GM12874 (cell line): ENCODE measurements around the gene EHHADH.

Source experiments
- TF ChIP-seq, protein P1 (sequence below): IDR thresholded peaks from 2 replicates; pipeline ENCODE4 v1.5.1; 2011; ENCODE audit warnings: low read depth, mild to moderate bottlenecking, control low read depth, low read length, moderate library complexity; ENCODE audit not compliant: insufficient read depth

The EHHADH gene

GRCh38 chr3:185242642-185243041 is 11.2 kb downstream of the EHHADH start:
- TF ChIP-seq, protein P1, sequence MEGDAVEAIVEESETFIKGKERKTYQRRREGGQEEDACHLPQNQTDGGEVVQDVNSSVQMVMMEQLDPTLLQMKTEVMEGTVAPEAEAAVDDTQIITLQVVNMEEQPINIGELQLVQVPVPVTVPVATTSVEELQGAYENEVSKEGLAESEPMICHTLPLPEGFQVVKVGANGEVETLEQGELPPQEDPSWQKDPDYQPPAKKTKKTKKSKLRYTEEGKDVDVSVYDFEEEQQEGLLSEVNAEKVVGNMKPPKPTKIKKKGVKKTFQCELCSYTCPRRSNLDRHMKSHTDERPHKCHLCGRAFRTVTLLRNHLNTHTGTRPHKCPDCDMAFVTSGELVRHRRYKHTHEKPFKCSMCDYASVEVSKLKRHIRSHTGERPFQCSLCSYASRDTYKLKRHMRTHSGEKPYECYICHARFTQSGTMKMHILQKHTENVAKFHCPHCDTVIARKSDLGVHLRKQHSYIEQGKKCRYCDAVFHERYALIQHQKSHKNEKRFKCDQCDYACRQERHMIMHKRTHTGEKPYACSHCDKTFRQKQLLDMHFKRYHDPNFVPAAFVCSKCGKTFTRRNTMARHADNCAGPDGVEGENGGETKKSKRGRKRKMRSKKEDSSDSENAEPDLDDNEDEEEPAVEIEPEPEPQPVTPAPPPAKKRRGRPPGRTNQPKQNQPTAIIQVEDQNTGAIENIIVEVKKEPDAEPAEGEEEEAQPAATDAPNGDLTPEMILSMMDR, result no peak

GRCh38 chr3:185236969-185237368 is 16.9 kb downstream of the EHHADH start:
- TF ChIP-seq, protein P1, result no peak

GRCh38 chr3:185233328-185233727 is 20.5 kb downstream of the EHHADH start:
- TF ChIP-seq, protein P1, result no peak

GRCh38 chr3:185225523-185225922 is 28.3 kb downstream of the EHHADH start:
- TF ChIP-seq, protein P1, result no peak

GRCh38 chr3:185225080-185225479 is 28.8 kb downstream of the EHHADH start:
- TF ChIP-seq, protein P1, result no peak

DNA sequence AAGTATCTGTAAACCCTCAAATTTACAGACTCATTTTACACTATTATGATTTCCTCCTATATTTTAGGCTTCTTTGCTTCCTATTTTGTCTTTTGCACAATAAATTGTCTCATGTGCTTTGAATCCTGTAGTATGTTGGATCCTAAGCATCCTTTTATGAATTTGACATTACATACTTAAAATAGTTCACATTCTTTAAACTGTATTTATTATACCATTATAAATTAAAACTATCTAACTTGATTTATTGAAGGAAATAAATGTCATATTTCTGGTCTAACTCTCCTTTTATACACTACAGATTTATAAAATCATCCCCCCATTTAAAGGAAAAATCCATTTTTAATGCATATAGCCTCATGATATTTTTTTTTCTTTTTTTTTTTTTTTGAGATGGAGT is 32.6 kb downstream of the EHHADH start:
- TF ChIP-seq, protein P1, result no peak

DNA sequence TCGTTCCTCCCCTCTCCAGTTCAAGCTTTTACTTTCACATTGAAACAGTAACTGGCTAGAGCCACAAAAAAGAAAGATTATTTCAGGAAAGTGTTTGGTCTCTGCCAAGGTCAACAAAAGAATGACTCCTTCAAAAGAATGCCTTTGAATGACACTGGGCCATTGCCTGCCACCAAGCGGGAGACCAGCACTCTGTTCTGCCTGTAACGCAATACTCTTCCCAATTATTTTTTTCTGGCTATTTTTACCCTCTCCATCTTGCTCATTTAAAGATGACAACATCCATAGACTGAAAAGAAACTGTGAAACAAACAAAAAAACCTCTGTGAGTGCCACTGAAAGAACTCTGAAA is 37.3 kb downstream of the EHHADH start:
- TF ChIP-seq, protein P1, result no peak
